GM23248 (cell line): ENCODE measurements around the gene MAPT.
"Not testable (repeated sequence)": the region's sequence is repeated elsewhere in the genome, so short reads cannot be mapped to it uniquely, and the experiment has no call there.

Experiments used
- EZH2 ChIP-seq: fragments of 200-600 bp; sonication (generic); IDR thresholded peaks from 2 replicates; pipeline ENCODE4 v1.6.1; 2018; ENCODE audit warnings: antibody characterized with exemption, mild to moderate bottlenecking; ENCODE audit not compliant: insufficient read depth, poor library complexity, severe bottlenecking
- EZH2phosphoT487 ChIP-seq: fragments of 200-600 bp; sonication (generic); IDR thresholded peaks from 2 replicates; pipeline ENCODE4 v1.6.1; 2018; ENCODE audit warnings: antibody characterized with exemption, moderate library complexity, mild to moderate bottlenecking, low read depth; ENCODE audit not compliant: insufficient read depth

DNA sequence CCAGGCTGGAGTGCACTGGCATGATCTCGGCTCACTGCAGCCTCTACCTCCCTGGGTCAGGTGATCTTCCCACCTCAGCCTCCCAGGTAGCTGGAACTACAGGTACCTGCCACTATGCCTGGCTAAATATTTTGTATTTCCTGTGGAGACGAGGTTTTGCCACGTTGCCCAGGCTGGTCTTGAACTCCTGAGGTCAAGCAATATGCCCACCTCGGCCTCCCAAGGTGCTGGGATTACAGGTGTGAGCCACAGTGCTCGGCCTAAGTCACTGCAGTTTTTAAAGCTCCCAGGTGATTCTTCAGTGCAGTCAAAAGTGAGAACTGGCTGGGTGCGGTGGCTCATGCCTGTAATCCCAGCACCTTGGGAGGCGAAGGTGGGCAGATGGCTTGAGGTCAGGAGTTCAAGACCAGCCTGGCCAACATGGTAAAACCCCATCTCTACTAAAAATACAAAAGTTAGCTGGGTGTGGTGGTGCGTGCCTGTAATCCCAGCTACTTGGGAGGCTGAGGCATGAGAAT lies 125.1 kb downstream of the MAPT start:
- not testable (repeated sequence) for TF ChIP-seq EZH2, EZH2phosphoT487
